ENCODE results near the gene TTC1.
"Not testable (repeated sequence)": the region's sequence is repeated elsewhere in the genome, so short reads cannot be mapped to it uniquely, and the experiment has no call there.

Gene TTC1, protein sequence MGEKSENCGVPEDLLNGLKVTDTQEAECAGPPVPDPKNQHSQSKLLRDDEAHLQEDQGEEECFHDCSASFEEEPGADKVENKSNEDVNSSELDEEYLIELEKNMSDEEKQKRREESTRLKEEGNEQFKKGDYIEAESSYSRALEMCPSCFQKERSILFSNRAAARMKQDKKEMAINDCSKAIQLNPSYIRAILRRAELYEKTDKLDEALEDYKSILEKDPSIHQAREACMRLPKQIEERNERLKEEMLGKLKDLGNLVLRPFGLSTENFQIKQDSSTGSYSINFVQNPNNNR

DNA sequence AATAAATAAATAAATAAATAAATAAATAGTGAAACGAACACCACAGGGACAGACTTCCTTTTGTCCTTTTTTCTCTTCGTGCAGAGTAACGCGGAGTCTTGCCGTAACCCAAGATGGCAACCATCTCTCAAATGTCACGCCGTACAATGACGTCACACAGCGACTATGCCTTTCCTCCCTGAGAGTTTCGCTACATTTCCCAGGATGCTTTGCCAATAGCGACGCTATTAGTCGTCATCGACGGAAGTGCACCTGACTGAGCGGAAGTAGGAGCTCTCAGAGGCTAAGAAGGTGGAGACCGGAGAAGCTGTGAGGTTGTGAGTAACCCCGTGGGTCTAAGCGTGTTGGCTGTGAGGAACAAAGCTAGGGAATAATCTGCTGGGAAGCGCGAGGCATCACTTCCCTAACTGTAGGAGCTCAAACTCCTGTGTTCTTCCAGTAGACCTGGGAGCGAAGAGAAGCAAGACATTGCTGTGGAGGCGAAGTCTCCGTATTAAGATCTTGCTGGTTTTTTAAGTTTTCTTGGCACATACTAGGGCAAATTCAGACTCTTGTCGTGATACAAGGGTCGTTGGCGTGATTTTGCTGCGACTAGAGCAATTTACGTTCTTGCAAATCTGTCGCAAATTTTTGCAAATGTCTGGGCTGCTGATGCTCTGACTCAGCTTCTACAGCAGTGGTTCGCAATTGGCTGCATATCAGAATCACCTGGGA is at the start of gene TTC1:
TSS of gene TTC1 (plus strand) at position 263 of the 714 bp plus-strand sequence. CDS start 1,390 bp downstream, outside the sequence.
- peak; percentile 92 for DNase-seq (ENCODE audit: low spot score)

- DNase-seq (ENCODE audit: low spot score) = no peak
Observed at GRCh38 chr5:159961176-159962160, 47.5 kb upstream of the TTC1 start.

GRCh38 chr5:159962214-159962613 is 46.7 kb upstream of the TTC1 start:
- no peak for DNase-seq (ENCODE audit: low spot score)

DNA sequence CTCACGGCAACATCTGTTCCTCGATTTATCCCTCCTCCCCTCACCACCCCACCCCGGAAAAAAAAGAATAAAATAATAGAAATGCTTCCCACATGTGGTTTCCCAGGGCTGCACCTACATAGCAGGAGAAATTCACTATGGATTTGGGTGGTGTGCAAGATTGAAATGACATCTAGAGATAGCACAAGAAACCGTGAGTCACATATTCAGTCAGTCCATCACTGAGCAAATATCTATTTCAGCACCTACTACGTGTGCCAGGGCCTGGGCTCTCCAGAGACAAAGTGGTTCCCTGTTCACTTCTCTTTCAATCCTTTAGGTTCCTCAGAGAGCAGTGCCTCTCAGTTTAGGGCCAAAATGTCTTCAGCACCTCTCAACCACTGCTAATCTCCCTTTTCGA is 45.0 kb upstream of the TTC1 start:
- no peak for DNase-seq (ENCODE audit: low spot score)

DNA sequence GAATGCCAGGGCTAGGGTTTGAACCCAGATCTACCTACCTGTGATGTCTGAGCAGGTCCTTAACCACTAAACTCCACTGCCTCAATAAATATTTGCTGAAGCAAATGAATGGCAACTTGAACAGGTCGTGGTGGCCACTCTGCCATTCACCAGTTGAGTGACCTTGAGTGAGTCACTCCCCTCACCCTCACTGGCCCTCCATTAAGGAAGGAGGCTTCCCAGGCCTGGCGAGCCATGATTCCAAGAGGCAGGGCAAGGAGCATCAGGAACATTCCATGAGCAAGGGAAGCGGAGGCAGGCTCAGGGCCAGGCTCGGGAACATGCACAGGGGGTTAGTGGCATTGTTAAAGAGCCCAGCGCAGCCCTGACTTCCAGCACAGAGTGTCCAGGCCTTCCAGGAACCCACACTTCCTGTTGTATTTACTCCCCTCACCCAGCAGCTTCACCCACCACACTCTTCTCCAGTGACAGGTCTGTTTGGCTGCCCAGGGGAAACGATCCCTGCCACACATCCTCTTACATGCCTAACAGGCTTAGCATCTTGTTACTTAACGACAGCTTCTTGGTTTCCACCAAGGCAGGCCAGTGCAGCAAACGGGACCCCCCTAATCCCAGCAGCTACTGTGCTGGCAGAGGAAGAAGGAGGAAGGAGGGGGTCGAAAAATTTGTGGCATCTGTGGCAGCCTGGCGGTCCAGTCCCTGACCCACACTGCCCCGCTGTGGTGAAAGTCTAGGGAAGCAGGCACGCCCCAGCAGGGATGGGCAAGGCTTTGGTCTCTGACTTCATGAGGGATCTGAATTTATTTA is 43.7 kb upstream of the TTC1 start:
- peak; percentile 82 for DNase-seq (ENCODE audit: low spot score)

DNA sequence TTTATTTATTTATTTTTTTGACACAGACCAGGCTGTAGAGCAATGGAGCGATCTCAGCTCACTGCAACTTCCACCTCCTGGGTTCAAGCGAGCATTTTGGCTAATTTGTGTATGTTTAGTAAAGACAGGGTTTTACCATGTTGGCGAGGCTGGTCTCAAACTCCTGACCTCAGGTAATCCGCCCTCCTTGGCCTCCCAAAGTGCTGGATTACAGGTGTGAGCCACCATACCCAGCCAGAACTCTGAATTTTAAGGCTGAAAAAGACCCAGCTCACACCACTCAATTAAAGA is 43.2 kb upstream of the TTC1 start:
- DNase-seq (ENCODE audit: low spot score) = not testable (repeated sequence)

DNA sequence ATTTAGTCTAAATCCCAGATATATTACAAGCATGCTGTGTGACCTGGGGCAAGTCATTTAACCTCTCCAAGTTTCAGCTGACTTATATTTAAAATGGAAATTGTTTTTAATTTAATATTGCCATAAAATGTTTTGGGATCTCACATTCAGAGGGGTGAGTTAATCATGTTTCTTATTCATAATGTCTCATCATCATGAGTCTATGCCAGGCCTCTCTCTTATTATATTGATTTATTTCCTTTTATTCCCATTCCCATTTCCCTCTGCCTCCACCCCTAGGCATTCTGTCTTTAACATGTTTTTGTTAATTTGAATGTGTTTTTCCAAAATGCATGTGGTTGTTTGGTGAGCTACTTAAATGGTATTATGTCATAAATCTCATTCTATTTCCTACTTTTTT is 39.0 kb upstream of the TTC1 start:
- no peak for DNase-seq (ENCODE audit: low spot score)

DNA sequence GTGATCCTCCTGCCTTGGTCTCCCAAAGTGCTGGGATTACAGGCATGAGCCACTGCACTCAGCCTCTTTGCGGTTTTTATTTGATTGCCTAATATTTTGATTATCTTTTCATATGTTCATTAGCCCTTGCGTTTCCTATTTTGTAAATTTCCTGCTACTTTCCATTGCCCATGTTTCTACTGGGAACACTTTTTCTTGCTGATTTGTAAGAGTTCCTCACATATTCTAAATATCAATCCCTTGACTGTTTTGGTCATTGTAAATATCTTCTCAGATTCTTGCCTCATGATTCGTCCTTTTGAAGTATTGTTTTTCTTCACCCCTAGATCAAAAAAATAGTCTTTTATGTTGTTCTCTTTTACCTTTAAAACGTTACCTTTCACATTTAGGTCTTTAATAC is 37.9 kb upstream of the TTC1 start:
- DNase-seq (ENCODE audit: low spot score) = no peak

DNA sequence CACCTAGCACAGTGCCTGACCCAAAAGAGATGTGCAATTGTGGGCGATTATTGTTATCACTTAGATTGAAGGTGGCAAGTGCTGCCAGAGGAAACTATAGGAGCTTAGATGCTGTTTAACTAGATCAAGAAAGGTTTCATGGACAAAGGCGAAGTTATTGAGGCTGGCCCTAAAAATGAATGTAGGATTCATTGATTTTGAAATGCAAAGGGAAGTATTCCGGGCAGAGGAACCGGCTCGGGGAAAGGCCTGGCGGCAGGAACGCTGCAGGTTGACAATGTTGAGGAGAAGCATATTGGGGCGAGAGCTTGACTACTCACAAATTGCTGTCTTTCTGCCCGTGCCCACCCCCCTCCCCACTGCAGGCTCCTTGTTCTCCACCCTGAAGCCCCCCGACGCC is 37.4 kb upstream of the TTC1 start:
- no peak for DNase-seq (ENCODE audit: low spot score)

GRCh38 chr5:159971931-159972461 is 36.9 kb upstream of the TTC1 start:
- DNase-seq (ENCODE audit: low spot score) = peak; percentile 63

- no peak for DNase-seq (ENCODE audit: low spot score)
Observed at GRCh38 chr5:159972538-159973362, 36.2 kb upstream of the TTC1 start.

- no peak for DNase-seq (ENCODE audit: low spot score)
Observed at GRCh38 chr5:159975462-159976019, 33.4 kb upstream of the TTC1 start.

- DNase-seq (ENCODE audit: low spot score) = no peak
Observed at GRCh38 chr5:159976921-159977320, 32.0 kb upstream of the TTC1 start.

- peak; percentile 52 for DNase-seq (ENCODE audit: low spot score)
Observed at GRCh38 chr5:159978358-159978757, 30.6 kb upstream of the TTC1 start.

GRCh38 chr5:159982421-159983173 is 26.3 kb upstream of the TTC1 start:
- no peak for DNase-seq (ENCODE audit: low spot score)

DNA sequence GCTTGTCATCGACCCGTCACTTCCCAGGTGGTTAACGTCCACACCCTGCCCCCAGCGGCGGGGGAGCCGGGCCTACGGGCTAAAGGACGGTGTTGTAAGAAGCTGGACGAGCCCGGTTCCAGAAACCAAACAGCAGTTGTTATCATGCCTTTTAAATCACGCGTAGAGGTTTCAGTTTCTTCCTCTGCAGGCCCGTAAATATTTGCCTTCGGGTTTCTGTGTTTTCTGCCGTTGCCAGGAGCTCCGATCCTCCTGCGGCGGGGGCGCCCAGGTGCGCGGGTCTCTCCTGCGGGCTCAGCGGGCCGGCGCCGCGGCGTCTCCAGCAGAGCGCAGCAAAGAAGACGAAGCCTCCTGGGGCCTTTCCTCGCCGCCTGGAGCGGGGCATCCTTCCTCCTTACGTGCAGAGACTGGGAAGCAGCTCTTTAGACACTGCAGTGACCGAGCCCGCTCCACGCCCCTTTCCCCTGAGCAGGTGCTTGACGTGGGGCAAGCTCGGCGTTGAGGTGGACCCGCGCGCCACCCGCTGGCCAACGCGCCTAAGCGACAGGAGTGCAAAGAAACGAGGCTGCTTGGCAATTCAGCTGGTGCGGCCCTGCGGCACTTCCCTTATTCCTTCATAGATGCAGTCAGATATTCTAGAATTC is 21.8 kb upstream of the TTC1 start:
- peak; percentile 88 for DNase-seq (ENCODE audit: low spot score)

- DNase-seq (ENCODE audit: low spot score) = no peak
Observed at GRCh38 chr5:159990506-159990905, 18.4 kb upstream of the TTC1 start.

DNA sequence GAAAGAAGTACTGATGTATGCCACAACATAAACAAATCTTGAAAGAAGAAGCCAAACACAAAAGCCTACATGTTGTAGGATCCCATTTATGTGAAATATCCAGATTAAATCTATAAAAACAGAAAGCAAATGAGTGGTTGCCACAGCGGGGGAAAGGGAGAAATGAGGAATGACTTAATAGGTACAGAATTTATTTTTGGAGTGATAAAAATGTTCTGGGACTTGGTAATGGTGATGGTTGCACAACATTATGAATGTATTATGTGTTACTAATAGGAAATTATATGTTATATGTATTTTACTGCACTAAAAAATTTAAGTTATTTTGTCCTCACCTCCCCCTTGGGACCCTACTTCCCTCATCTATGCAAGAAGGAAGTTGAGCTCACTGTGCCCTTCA is 16.4 kb upstream of the TTC1 start:
- DNase-seq (ENCODE audit: low spot score) = no peak

- DNase-seq (ENCODE audit: low spot score) = no peak
Observed at GRCh38 chr5:159993194-159993593, 15.7 kb upstream of the TTC1 start.

All from ecto neural progenitor cell (in vitro differentiated cells).